Type B pancreatic cell (in vitro differentiated cells): ENCODE measurements around the gene SLC6A15. TPM values are rescaled to one million over a fixed set of nuclear protein-coding genes. Genes with fewer than 3 reads are reported as not detected.

Experiments used
- DNase-seq: peaks from one replicate; pipeline ENCODE4 v3.0.0; 2021; ENCODE audit warnings: mixed read lengths; ENCODE audit not compliant: unreplicated experiment; ENCODE audit errors: extremely low spot score
- H3K27ac Mint-ChIP-seq: 2 replicates; pipeline ENCODE4 v1.8.0; 2021; ENCODE audit warnings: mild to moderate bottlenecking, mixed read lengths
- H3K27me3 Mint-ChIP-seq: 2 replicates; pipeline ENCODE4 v1.8.0; 2021; ENCODE audit warnings: mixed read lengths
- H3K36me3 Mint-ChIP-seq: 2 replicates; pipeline ENCODE4 v1.8.0; 2021; ENCODE audit warnings: mixed read lengths
- H3K4me1 Mint-ChIP-seq: one replicate; pipeline ENCODE4 v1.8.0; 2021; ENCODE audit warnings: mixed read lengths; ENCODE audit not compliant: unreplicated experiment
- H3K4me3 Mint-ChIP-seq: 2 replicates; pipeline ENCODE4 v1.8.0; 2021; ENCODE audit warnings: mild to moderate bottlenecking, mixed read lengths
- H3K9me3 Mint-ChIP-seq: 2 replicates; pipeline ENCODE4 v1.8.0; 2021; ENCODE audit warnings: mixed read lengths
- CTCF ChIP-seq: fragments of 200-600 bp; sonication (generic); conservative IDR thresholded peaks from 2 replicates; pipeline ENCODE4 v1.5.0; 2021; ENCODE audit warnings: antibody characterized with exemption, mild to moderate bottlenecking
- total RNA-seq: library from RNA; stranded (reverse); gene quantifications from 2 replicates; pipeline ENCODE4 v1.2.1, GENCODE V29; 2021; ENCODE audit warnings: low replicate concordance

The SLC6A15 gene
- total RNA-seq, 1 donor from 2014 or later = 14.8 TPM

- no peaks in the 10 kb centered on the region for H3K27me3 Mint-ChIP-seq
- no peak for DNase-seq
- H3K4me3 Mint-ChIP-seq = no peak overlapping the region
- no peaks in the 10 kb centered on the region for H3K36me3 Mint-ChIP-seq
- no peaks in the 10 kb centered on the region for H3K9me3 Mint-ChIP-seq
- no peaks in the 10 kb centered on the region for H3K4me1 Mint-ChIP-seq
- no peak for TF ChIP-seq CTCF
- H3K27ac Mint-ChIP-seq = no peak overlapping the region
These were observed 34.2 kb upstream of the SLC6A15 start for GRCh38 chr12:84946753-84947152.

GRCh38 chr12:84937415-84937814, 24.8 kb upstream of the SLC6A15 start:
- Mint-ChIP-seq H3K9me3 (peaks cover 4% of the 10 kb centered on the region), H3K4me3 (no peak overlapping the region), H3K27me3 (no peaks in the 10 kb centered on the region), H3K36me3 (no peaks in the 10 kb centered on the region), H3K4me1 (no peaks in the 10 kb centered on the region), H3K27ac (no peak overlapping the region)
- TF ChIP-seq CTCF = no peak
- no peak for DNase-seq

- Mint-ChIP-seq H3K27ac (no peak overlapping the region), H3K9me3 (peaks cover 4% of the 10 kb centered on the region), H3K36me3 (no peaks in the 10 kb centered on the region), H3K4me1 (no peaks in the 10 kb centered on the region), H3K27me3 (peaks cover 12% of the 10 kb centered on the region), H3K4me3 (no peak overlapping the region)
- DNase-seq = no peak
- TF ChIP-seq CTCF = no peak
These were observed 16.9 kb upstream of the SLC6A15 start for GRCh38 chr12:84929501-84929900.

GRCh38 chr12:84924981-84925380, 12.4 kb upstream of the SLC6A15 start:
- Mint-ChIP-seq H3K9me3 (no peaks in the 10 kb centered on the region), H3K27ac (no peak overlapping the region), H3K36me3 (no peaks in the 10 kb centered on the region), H3K4me3 (no peak overlapping the region), H3K4me1 (no peaks in the 10 kb centered on the region), H3K27me3 (peaks cover 21% of the 10 kb centered on the region)
- TF ChIP-seq CTCF = no peak
- DNase-seq = no peak

GRCh38 chr12:84922693-84923092, 10.1 kb upstream of the SLC6A15 start:
- no peak for DNase-seq
- H3K9me3 Mint-ChIP-seq = no peaks in the 10 kb centered on the region
- no peaks in the 10 kb centered on the region for H3K4me1 Mint-ChIP-seq
- no peak for TF ChIP-seq CTCF
- no peaks in the 10 kb centered on the region for H3K36me3 Mint-ChIP-seq
- no peak overlapping the region for H3K4me3 Mint-ChIP-seq
- peaks cover 17% of the 10 kb centered on the region for H3K27me3 Mint-ChIP-seq
- no peak overlapping the region for H3K27ac Mint-ChIP-seq

- no peak for TF ChIP-seq CTCF
- DNase-seq = no peak
- H3K9me3 Mint-ChIP-seq = no peaks in the 10 kb centered on the region
- no peaks in the 10 kb centered on the region for H3K4me1 Mint-ChIP-seq
- no peak overlapping the region for H3K27ac Mint-ChIP-seq
- H3K27me3 Mint-ChIP-seq = peaks cover 15% of the 10 kb centered on the region
- no peaks in the 10 kb centered on the region for H3K36me3 Mint-ChIP-seq
- no peak overlapping the region for H3K4me3 Mint-ChIP-seq
These were observed 7.7 kb upstream of the SLC6A15 start for GRCh38 chr12:84920331-84920730.
